ENCODE results near the gene TM4SF20.

DNA sequence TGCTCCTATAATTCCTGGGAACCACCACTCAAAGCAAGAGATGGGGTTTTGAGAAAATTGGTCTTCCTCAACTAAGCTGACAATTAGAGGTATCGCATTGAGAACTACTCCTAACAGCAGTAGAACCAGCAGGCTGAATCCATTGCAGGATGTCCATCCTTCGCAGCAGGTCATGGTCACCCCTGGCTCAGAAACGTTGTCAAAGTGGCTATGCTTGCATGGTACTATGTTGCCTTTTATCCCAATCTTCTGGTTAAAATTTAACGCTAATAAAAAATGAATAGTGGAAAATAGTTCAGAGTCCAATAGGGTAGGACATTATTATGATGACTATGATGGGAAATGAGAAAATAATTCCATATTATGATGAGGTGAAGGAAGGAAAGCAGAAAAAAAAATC, at the start of gene TM4SF20:
- TF ChIP-seq, protein P1, sequence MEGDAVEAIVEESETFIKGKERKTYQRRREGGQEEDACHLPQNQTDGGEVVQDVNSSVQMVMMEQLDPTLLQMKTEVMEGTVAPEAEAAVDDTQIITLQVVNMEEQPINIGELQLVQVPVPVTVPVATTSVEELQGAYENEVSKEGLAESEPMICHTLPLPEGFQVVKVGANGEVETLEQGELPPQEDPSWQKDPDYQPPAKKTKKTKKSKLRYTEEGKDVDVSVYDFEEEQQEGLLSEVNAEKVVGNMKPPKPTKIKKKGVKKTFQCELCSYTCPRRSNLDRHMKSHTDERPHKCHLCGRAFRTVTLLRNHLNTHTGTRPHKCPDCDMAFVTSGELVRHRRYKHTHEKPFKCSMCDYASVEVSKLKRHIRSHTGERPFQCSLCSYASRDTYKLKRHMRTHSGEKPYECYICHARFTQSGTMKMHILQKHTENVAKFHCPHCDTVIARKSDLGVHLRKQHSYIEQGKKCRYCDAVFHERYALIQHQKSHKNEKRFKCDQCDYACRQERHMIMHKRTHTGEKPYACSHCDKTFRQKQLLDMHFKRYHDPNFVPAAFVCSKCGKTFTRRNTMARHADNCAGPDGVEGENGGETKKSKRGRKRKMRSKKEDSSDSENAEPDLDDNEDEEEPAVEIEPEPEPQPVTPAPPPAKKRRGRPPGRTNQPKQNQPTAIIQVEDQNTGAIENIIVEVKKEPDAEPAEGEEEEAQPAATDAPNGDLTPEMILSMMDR (IDR thresholded peaks at IDR 0.05), result no peak
- no peak for TF ChIP-seq POLR2A (IDR thresholded peaks at IDR 0.05)

All from lower leg skin (tissue), 3 donors.